ENCODE results near the gene BUB3.

- TF ChIP-seq POLR2AphosphoS5 (IDR thresholded peaks at IDR 0.05; ENCODE audit: low read depth, low read length) (no peak), POLR2A (IDR thresholded peaks at IDR 0.05; ENCODE audit: low read depth, low read length) (no peak), PAX5 (IDR thresholded peaks at IDR 0.05; ENCODE audit: insufficient read depth, low read length, severe bottlenecking) (no peak), TAF1 (IDR thresholded peaks at IDR 0.05; ENCODE audit: low read depth, low read length) (no peak), SPI1 (IDR thresholded peaks at IDR 0.05; ENCODE audit: low read depth, low read length) (no peak)
Measured at GRCh38 chr10:123146013-123146893, 7.9 kb upstream of the BUB3 start.
